ENCODE data around the gene DNAJB8.
A peak's percentile ranks its signal among the peaks of the same experiment; 100 is the strongest.

The DNAJB8 gene

DNA sequence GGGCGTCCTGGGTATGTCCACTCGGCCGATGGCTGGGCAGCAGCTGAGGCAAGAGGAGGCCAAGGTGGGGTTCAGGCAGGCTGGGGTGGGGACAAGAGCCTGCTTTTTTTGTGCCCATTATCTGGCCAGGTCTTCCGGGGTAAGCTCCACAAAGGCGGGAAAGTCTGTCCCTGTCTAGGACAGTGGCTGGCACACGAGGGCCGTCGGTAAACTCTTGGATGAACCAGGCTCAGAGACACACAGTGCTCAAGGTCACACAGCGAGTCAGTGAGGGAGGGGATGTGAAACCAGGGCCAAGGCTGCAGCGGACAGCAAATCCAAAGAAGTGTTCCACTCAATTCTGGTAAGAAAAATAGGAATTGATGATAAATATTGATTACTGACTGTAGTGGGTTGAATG lies 2.9 kb downstream of the DNAJB8 start:
- no peak for DNase-seq

DNA sequence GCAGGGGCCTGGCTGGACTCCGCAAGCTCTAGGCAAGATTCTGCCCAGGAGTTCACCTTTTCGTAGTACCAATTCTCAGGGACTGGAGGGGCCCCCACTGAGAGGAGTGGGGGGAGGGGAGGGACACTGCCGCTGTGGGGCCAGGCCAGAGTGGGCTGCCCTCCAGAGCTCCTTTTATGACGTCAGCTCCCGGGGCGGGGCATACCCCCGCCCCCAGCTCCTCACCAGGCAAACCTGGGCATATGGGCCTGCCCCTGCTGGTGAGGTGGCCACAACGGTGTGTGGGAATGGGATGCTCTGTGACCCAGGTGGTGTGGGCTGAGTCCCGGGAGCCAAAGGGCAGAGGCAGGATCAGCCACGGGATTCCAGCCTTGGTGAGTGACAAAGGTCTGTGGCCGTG lies 3.3 kb downstream of the DNAJB8 start:
- no peak for DNase-seq

DNA sequence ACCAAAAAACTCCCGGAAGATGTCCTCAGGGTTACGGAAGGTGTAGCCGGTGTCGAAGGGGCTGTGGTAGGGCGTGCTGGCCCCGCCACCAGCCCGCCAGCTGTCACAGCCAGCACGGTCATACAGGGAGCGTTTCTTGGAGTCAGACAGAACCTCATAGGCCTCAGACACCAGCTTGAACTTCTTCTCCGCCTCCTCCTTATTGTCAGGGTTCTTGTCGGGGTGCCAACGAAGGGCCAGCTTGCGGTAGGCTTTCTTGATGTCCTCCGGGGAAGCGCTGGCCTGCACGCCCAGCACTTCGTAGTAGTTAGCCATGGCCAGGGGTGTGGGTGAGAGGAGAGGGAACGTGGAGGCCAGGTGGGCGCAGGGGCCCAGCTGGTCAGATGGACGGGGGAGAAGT lies 3.8 kb downstream of the DNAJB8 start:
- DNase-seq, result no peak

DNA sequence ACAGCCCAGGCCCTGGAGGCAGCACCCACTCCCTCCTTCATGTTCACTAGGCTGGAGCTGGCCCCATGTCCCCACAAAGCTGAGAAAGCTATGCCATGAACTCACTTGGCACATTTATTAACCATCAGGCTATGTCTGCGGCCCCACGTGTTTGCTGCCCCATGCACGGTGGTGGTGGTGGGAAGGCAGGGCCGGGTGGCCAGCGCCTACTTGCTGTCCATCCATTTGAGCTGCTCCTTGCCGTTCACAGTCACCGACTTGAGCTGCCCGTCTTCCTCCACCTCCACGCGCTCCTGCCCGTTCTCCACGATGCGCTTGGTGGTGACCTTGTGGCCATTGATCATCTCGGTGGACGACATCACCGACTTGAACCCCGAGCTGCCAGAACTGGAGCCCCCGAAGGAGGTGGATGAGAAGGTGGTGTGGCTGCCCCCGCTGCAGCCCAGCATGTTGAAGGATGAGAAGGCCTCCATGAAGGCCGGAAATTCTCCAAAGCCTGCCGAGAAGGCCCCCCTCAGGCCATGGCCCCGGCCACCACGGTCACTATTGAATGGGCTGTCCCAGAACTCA lies 4.3 kb downstream of the DNAJB8 start:
- DNase-seq, result no peak

DNA sequence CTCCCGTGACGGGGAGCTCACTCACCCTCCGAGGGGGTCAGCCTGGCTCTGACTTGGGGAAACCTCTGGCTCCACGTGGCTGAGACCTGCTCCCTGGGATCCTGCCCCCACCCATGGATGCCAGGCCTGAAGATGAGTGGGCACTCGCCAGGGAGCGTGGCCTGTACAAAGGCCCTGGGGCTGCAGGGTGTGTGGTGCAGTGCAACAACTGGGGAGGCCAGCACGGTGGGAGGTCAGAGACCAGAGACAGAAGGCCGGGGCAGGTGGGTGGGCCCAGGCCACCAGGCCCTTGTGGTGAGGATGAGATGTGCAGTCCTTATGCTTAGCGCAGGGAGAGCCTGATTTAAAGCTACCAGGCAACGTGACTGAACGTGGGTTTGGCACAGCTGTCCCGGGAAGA lies 5.0 kb downstream of the DNAJB8 start:
- no peak for DNase-seq

DNA sequence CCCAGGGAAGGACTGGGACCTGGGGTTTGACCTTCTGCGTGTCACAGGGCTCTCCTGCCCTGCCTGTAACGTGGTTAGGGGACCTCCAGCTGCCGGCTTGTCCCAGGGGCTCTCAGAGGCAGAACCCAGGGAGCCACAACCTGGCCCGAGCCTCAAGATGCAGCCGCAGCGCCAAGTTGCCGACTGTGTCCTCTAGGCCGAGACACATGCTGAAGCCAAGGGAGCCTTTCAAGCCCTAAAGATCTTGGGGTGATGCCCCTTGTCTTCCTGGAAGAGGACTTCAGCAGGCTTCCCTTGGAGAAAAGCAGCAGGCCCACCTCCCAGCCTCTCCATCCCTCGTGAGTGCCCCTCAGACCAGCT lies 7.2 kb downstream of the DNAJB8 start:
- DNase-seq, result no peak

DNA sequence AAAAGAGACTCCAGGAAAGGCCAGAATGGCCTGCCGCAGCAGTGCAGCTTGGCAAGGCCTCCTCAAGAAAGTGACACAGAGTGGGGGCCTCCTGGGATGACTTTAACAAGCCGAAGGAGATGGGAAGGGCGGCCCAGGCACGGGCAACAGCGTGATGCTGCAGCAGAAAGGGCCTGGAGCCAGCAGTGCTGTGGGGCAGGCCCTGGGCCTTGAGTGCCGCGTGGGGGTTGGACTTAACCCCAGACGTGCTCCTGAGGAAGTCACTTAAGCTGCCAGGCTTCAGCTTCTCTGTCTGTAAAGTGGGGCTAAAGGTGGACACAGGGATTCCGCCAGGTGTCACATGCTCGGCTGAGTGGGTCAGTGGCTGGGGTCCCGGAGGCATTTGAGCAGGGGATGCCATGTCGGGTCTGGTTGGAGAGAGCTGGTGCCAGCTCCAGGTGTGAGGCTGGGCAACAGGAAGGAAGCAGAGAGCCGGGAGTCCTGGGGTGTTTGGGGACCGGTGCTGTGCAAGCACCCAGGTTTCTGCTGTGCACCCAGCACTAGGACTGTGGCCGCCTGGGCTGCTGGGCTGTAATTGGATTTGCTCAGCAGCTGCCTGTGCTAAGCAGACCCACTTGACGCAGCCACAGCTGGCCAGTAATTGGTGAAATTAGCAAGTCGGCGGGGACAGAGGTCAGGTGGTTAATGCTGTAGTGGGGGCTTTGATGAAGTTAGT lies 7.8 kb downstream of the DNAJB8 start:
- DNase-seq, result no peak

DNA sequence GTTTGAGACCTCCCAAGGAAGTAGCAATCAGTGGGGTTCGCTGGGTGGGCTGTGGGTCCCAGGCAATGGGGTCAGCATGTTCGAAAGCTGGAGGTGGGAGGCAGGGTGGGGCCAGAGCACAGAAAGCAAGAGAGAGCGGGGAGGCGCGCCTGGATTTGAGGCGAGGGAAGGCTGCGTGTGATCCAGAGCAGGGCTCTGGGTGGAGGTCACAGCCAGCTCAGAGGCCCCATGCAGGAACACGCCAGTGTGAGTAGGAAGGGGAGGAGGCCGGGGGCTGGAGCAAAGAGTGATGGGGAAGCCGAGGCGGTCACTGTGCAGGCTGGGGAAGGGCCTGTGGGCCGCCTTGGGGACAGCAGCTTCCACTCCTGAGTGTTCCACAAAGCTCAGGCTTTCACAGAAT lies 8.8 kb downstream of the DNAJB8 start:
- DNase-seq, result no peak

DNA sequence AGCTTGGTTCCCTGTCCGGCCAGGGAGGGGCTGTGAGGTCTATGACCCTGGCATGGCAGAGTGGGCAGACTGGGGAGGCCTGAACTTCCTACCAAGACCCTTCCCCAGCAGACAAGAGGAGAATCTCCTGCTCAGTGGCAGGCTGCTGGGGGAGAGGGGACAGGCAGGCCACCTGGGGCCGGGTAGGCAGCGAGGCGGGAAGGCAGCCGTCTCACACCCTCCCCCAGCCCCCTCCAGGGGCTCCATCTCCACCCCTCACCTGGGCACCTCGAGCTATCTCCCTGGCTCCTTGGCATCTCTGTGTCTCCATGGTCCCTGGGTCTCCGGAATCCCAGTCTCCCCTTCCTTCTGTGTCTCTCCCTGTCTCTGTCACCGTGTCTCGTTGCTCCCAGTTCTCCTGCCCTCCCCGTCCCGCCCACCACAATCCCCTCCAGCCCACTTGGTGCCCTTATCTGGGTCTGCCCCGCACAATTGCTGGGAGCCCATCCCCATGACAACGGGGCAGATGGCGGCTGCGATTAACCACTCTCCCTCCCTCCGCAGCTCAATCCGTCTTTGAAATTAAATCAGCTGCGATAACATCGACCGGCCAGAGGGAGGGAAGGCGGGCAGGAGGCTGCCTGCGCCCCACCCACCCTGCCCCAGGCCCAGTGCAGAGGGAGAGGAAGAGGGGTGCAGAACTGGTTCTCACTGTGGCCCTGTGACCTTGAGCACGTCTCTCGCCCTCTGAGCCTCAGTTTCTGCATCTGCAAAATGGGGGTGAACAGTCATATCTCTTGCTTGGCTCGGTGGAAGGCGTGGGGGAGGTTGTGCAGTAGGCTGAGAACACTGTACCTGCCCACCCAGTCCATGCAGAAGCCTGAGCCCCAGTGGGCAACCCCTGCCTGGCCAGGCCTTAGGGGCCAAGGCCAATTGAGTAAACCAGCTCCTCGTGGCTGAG lies 9.6 kb downstream of the DNAJB8 start:
- DNase-seq, result no peak

DNA sequence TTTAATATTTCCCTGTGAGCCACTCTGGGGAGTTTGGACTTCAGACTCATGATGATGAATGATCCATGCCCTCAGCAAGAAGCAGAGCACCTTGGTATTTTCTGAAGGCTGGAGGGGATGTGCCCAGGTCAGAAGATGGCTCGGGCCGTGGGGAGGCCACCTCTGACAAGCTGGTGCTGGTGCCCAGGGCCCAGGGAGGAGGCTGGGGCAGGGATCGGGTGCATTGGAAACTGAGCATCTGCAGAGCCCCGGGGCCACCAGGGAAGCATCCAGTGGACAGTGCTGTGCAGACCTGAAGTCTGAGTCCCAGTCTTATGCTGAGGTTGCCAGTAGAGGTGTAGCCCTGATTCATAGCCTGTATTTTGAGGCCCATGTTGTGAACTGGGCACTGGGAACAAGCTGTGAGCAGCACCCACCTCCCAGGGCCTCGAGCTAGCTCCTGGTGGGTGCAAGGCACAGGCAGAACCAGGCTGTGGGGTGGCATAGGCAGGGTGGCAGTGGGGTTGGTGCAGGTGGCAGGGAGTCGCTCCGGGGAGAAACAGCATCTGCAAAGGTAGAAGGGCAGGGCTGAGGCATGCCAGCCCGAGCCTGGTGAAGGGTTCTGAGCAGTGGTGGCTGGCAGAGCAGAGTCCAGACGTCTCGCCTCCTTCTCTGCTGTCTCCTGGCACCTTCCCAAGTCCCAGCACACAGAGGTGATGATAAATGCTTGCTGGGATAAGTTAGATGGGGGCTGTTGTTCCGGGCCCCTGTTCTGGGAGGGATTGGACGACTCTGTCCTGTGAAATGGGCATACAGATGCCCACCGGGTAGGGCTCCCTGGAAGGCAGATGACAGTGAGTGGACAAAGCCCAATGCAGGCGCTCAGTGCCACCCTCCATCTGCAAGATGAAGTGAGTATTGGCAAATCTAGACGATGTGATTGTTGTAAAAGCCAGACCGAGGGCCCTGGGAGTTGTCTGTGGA lies 10.6 kb downstream of the DNAJB8 start:
- DNase-seq, result no peak

DNA sequence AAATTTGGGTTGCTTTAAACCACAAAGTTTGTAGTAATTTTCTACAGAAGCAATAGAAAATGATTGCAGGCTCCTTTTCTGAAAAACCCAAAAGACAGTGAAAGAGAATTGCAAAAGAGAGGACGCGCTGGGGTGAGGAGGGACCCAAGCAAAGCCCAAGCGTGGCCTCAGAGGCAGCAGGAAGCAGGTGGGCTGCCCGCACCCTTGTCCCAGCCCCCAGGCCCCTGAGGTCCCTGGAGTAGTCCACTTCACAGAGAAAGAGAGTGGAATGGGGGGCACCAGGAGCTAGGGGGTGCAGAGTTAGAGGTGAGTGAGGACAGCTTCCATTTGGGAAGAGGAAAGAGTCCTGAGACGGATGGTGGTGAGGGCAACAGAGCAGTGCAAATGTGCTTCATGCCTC lies 11.6 kb downstream of the DNAJB8 start:
- no peak for DNase-seq

DNA sequence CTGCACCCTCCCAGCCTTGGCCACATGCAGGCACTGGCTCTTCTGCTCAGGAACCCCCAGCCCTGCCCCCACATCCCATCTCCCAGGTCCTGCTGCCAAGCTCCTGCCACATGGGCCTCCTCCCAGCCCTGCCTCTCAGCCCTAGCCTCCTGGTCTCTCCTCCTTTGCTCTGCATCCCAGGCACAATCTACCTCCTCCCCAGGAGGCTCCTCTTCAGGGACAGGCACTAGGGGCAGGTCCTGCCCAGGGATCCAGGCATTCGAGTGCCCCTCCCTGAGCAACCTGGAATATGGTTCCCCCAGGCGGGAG lies 12.4 kb downstream of the DNAJB8 start:
- no peak for DNase-seq

DNA sequence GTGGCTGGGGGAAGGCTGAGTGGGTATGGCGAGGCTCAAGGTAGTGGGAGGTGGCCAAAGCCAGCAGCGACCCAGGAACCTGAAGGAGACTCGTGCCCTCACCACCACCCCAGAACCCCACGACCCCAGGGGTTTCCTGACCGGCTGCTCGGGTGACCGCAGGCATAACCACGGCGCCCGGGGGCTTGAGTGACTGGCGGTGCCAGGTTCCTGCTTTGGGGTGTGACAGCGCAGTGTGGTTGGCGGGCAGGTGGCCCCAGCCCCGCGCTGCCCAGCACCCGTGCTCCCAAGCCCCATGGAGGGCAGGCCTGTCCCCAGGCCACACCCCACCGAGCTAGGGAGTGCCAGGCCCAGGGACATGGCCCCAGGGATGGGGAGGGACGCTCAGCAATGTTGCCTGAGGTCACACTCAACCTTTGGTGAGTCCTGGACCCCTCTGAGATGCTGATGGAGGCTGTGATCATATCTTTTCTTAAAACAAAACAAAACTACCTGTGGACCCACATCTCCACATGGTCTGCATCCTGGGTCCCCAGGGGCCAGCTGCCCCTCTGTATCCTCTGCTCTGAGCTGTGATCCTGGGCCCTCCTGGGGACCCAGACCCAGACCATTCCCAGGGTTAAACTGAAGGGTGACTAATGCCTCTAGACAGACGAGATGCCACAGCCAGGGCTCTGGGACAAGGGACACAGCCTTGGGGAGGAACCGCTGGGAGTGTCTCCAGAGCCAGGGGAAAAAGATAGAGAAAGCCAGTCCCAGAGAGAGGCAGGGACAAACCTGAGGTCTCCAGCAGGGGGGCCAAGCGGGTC lies 13.0 kb downstream of the DNAJB8 start:
- DNase-seq, result no peak

DNA sequence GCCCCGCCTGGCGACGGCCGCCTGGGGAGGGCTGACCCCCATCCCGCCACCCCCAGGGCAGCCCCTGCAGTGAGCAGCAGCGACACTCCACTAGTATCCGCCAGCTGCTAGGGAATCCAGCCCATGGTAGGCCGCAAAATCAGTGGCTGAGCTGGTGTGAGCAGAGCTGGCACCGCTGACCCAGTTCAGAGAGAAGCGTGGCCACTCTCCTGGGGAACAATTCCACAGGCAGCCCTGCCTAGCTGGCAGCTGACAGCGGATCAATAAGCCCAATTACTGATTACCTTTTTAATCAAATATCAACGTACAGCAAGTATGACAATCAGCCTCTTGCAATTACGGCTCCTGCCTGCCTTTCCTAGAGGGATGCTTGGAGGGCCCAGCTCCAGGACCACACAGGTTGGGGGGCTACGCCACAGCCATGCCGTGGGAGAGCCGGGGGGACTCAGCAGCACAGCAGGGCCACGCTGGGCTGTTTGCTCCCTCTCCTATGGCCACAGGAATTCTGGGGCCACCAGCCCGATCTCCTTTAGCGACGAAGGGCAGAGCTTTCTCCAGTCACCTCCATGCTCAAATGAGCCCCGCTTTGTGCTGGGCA lies 13.9 kb downstream of the DNAJB8 start:
- no peak for DNase-seq

DNA sequence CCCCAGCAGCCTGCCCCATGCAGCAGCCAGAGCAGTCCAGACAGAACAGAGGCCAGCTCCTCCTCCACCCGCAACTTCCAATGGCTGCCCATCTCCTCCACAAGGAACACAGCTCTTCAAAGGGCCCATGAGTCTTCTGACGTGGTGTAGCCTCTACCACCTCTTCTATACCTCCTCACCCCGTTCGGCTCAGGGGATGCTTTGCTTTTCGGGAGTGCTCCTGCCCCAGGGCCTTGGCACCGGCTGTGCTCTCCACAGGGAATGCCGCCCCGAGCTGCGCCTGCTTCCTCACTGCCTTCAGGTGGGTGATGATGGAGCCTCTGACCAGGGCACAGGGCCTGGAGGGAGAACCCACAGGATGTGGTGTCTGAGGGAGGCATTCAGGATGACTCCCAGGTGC lies 14.6 kb downstream of the DNAJB8 start:
- DNase-seq, result no peak

DNA sequence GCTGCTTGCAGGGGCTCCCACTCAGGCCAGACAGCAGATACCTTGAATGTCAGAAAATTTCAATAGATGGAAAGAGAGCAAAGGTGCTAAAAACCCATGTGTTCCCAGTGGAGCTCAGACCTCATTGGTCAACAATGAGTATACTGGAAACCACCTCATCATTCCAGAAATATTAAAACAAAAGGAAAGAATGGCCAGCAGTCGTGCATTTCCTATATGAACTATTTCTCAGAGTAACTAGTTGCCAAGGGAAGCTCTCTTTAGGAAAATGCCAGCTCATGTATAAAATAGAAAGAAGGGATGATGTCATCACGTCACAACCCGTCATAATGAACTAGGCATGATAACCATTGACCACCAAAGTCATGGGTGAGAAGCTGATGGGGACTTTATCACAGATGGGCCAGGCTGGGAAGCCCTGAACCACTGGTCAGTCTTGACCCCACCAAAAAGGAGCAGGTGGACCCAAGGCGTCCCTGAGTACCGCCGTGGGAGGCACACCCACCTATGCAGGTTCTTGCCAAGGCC lies 17.5 kb downstream of the DNAJB8 start:
- DNase-seq, result no peak

DNA sequence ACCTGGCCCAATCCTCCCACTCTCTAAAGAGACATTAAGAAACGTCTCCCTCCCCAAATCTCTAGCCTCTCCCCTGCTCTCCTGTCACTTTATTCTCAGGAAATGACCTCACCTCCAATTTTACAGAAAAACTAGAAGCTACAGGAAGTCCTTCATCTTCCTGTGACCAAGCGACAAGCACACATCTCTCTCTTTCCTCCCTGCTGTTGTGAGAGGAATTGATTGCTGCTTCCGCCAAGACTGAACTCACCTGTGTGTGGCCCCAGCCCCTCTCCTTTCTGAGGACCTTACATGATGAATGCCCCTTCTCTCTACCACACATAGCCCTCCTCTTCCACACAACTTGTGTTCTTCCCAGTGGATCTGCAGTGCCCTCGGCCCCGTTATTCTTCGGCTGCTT lies 18.2 kb downstream of the DNAJB8 start:
- DNase-seq, result no peak

DNA sequence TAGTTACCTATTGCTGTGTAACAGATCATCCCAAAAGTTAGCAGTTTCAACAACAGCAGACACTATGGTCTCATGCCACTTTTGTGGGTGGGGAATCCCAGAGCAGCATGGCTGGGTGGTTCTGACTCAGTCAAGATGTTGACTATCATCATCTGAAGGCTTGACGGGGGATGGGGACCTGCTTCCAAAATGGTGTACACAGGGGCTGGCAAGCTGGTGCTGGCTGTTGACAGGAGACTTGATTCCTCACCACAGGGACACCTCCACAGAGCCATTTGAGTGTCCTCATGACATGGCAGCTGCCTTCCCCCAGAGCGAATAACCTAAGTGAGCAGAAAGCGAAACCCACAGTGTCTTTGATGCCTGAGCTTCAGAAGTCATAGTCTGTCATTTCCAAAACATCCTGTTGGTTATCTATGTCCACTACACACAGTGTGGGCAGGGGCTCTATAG lies 19.1 kb downstream of the DNAJB8 start:
- DNase-seq, result peak; percentile 18 to 55 (median 40)

DNA sequence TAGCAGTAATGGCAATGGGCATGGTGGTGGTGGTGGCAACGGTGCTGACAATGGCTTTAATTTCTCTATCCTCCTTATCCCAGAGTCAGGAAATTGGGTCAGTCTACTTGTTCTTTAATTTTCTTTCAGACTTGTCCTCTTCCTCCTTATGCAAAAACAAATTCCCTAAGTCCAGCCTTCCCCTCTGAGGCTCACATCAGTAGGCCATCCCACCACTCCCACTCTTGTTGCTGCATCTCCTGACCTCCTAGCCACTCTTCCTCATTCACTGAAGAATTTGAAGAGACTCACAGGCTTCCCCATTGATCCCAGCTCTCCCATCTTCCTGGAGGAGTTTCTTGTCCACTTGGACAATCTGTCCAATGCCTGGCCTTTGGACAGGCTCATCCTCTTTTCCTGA lies 19.9 kb downstream of the DNAJB8 start:
- DNase-seq, result peak; percentile 24 to 66 (median 54)

DNA sequence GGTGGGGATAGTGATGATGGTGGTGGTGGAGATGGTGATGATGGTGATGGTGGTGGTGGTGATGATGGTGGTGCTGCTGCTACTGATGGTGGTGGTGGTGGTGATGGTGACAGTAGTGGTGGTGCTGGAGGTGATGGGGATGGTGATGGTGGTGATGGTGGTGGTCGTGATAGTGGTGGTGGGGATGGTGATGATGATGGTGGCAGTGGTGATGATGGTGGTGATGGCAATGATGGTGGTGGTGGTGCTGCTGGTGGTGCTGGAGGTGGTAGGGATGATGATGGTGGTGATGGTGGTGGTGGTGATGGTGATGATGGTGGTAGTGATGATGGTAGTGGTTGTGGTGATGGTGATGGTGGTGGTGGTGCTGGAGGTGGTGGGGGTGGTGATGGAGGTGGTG lies 21.3 kb downstream of the DNAJB8 start:
- DNase-seq, result no peak

DNA sequence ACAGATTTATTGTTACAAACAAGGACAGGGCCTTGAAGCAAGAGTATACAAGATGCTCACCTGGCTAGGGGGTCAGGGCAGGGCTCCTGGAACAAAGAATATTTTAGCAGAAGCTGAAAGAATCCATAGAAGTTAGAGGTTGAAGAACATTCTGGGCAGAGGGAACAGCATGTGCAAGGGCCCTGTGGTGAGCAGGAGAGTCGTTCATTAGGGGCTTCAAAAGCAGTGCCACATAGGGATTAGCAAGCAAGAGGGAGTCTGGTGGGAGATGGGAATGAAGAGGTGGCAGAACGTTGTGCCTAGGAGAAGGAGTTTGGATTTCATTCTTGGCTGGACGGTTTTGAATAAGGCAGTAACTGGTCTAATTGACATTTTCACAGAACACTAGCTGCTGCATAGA lies 22.9 kb downstream of the DNAJB8 start:
- DNase-seq, result no peak
